GM12878 (cell line): Measurements from ENCODE around the gene NUP85. TPM values are rescaled to one million over a fixed set of nuclear protein-coding genes. Genes with fewer than 3 reads are reported as not detected.
A peak's percentile ranks its signal among the peaks of the same experiment; 100 is the strongest.

Source experiments
- ATAC-seq: fragments of 200-7000 bp; cut with Tn5 transposase; 3 replicates; pipeline ENCODE4 v1.9.1; 2020; ENCODE audit warnings: mild to moderate bottlenecking, moderate library complexity
- BruUV-seq: library from RNA; stranded (reverse); fragments of 400-500 nt; replicated peaks from 2 replicates; lab custom pipeline; 2021; lab: Mats Ljungman, UMichigan
- CTCF ChIA-PET: fragments of 300-600 bp; sonication (Branson Sonifier 250); formaldehyde crosslinking; extraction: SDS; loops from one replicate; lab custom pipeline; 2021; ENCODE audit warnings: inconsistent platforms; lab: Yijun Ruan, JAX
- POLR2A ChIA-PET: fragments of 350-600 bp; formaldehyde crosslinking; extraction: SDS; loops from one replicate; lab custom pipeline; 2021; ENCODE audit warnings: inconsistent platforms; lab: Charles Lee
- RAD21 ChIA-PET: fragments of 300-600 bp; sonication (Branson Sonifier 250); formaldehyde crosslinking; loops from one replicate; lab custom pipeline; 2023; ENCODE audit warnings: antibody characterized with exemption; ENCODE audit not compliant: unreplicated experiment; lab: Charles Lee
- SMC1A ChIA-PET: fragments of 300-600 bp; sonication (Branson Sonifier 250); formaldehyde crosslinking; loops from one replicate; lab custom pipeline; 2023; ENCODE audit not compliant: unreplicated experiment, uncharacterized antibody; lab: Charles Lee
- DNase-seq: peaks from one replicate; pipeline ENCODE4 v3.0.0-alpha.2; 2011; ENCODE audit warnings: low read depth, low spot score
- FAIRE-seq: peaks from 3 replicates; lab custom pipeline; 2011; peaks lifted over from hg19 to GRCh38; lab: Jason Lieb, UNC
- H2AFZ ChIP-seq: 2 replicates; pipeline ENCODE4 v1.6.0; 2011; ENCODE audit warnings: low read depth, low read length, control low read depth; ENCODE audit not compliant: control insufficient read depth
- H3K27ac ChIP-seq: 2 replicates; pipeline ENCODE4 v1.5.1; 2011; ENCODE audit warnings: control low read depth; ENCODE audit not compliant: control insufficient read depth, insufficient read depth
- H3K27me3 ChIP-seq, 2 experiments: replicated peaks in 1 of 2; 2 replicates each; pipeline versions ENCODE4 v1.6.0 to v1.6.1; 2011; ENCODE audit warnings: low read length in 1 of 2; ENCODE audit not compliant: control insufficient read depth in 2 of 2, insufficient read depth in 2 of 2
- H3K36me3 ChIP-seq, 2 experiments: 2 replicates each; pipeline ENCODE4 v1.5.1; 2011; ENCODE audit warnings: low read length in 1 of 2; ENCODE audit not compliant: control insufficient read depth in 2 of 2, insufficient read depth in 2 of 2
- H3K4me1 ChIP-seq: 2 replicates; pipeline ENCODE4 v1.6.1; 2011; ENCODE audit warnings: mild to moderate bottlenecking, low read length, moderate library complexity, mixed read lengths; ENCODE audit not compliant: control insufficient read depth, insufficient read depth
- H3K4me2 ChIP-seq: 2 replicates; pipeline ENCODE4 v1.6.0; 2011; ENCODE audit warnings: control low read depth; ENCODE audit not compliant: control insufficient read depth, insufficient read depth
- H3K4me3 ChIP-seq: fragments of 200-600 bp; sonication (generic); 2 replicates; pipeline ENCODE4 v1.5.1; 2016
- H3K79me2 ChIP-seq: 2 replicates; pipeline ENCODE4 v1.6.0; 2011; ENCODE audit warnings: low read length; ENCODE audit not compliant: control insufficient read depth, insufficient read depth
- H3K9ac ChIP-seq: 2 replicates; pipeline ENCODE4 v1.8.0; 2011; ENCODE audit warnings: low read length, control low read depth, mixed read lengths; ENCODE audit not compliant: control insufficient read depth, insufficient read depth
- H3K9me3 ChIP-seq: replicated peaks from 3 replicates; pipeline ENCODE4 v1.5.1; 2011; ENCODE audit warnings: mild to moderate bottlenecking, low read length; ENCODE audit not compliant: control insufficient read depth, insufficient read depth
- H4K20me1 ChIP-seq: 2 replicates; pipeline ENCODE4 v1.6.0; 2011; ENCODE audit not compliant: control insufficient read depth, insufficient read depth
- BACH1 ChIP-seq: fragments of 450-650 bp; IDR thresholded peaks from 2 replicates; pipeline ENCODE4 v1.6.1; 2017; ENCODE audit warnings: mild to moderate bottlenecking, borderline replicate concordance
- CEBPB ChIP-seq, 2 experiments: fragments of 150-350 bp in 1 of 2; IDR thresholded peaks; 2 replicates each; pipeline ENCODE4 v1.6.1; 2012 to 2014; ENCODE audit warnings: low read depth in 2 of 2, low read length in 2 of 2, borderline replicate concordance in 1 of 2, inconsistent platforms in 1 of 2
- DPF2 ChIP-seq: fragments of 450-650 bp; IDR thresholded peaks from 2 replicates; pipeline ENCODE4 v1.6.1; 2017; ENCODE audit warnings: mild to moderate bottlenecking
- EED ChIP-seq: sonication (generic); IDR thresholded peaks from 2 replicates; pipeline ENCODE4 v1.6.1; 2016; ENCODE audit warnings: antibody characterized with exemption, low read depth
- EP300 ChIP-seq, 2 experiments: fragments of 150-350 bp in 1 of 2; IDR thresholded peaks; 2 replicates each; pipeline ENCODE4 v1.6.1; 2011 to 2012; ENCODE audit warnings: low read depth in 2 of 2, low read length in 2 of 2, borderline replicate concordance in 1 of 2, improper control_type of control experiment in 1 of 2, inconsistent platforms in 1 of 2; ENCODE audit not compliant: control insufficient read depth in 1 of 2
- FOS ChIP-seq: IDR thresholded peaks from 3 replicates; pipeline ENCODE4 v1.6.1; 2011; ENCODE audit warnings: borderline replicate concordance; ENCODE audit not compliant: insufficient read length; ENCODE audit errors: extremely low read depth
- FOXM1 ChIP-seq: IDR thresholded peaks from 2 replicates; pipeline ENCODE4 v1.6.1; 2012; ENCODE audit warnings: low read depth, mild to moderate bottlenecking, inconsistent platforms, low read length, moderate library complexity
- IRF5 ChIP-seq: fragments of 450-650 bp; IDR thresholded peaks from 2 replicates; pipeline ENCODE4 v1.6.1; 2017; ENCODE audit warnings: borderline replicate concordance
- MEF2A ChIP-seq: IDR thresholded peaks from 2 replicates; pipeline ENCODE4 v1.6.1; 2011; ENCODE audit warnings: low read depth, mild to moderate bottlenecking, low read length, moderate library complexity; ENCODE audit not compliant: insufficient read depth
- MLLT1 ChIP-seq: fragments of 450-650 bp; IDR thresholded peaks from 2 replicates; pipeline ENCODE4 v1.6.1; 2016; ENCODE audit warnings: mild to moderate bottlenecking
- MTA2 ChIP-seq: fragments of 450-650 bp; IDR thresholded peaks from 2 replicates; pipeline ENCODE4 v1.6.1; 2016; ENCODE audit warnings: low read depth, mild to moderate bottlenecking, moderate library complexity
- NFIC ChIP-seq: IDR thresholded peaks from 2 replicates; pipeline ENCODE4 v1.6.1; 2012; ENCODE audit warnings: low read depth, mild to moderate bottlenecking, inconsistent platforms, low read length, moderate library complexity
- NFXL1 ChIP-seq: fragments of 450-650 bp; IDR thresholded peaks from 2 replicates; pipeline ENCODE4 v1.6.1; 2017; ENCODE audit warnings: antibody characterized with exemption, mild to moderate bottlenecking, borderline replicate concordance
- NFYA ChIP-seq: IDR thresholded peaks from 2 replicates; pipeline ENCODE4 v1.6.1; 2011; ENCODE audit warnings: low read depth, mild to moderate bottlenecking, low read length, improper control_type of control experiment, borderline replicate concordance
- POLR2A ChIP-seq: IDR thresholded peaks from 2 replicates; pipeline ENCODE4 v1.6.1; 2011; ENCODE audit warnings: low read depth, mild to moderate bottlenecking, low read length
- POLR2AphosphoS5 ChIP-seq: IDR thresholded peaks from 2 replicates; pipeline ENCODE4 v1.6.1; 2011; ENCODE audit warnings: mild to moderate bottlenecking, low read length, inconsistent platforms
- RELA ChIP-seq: fragments of 450-650 bp; IDR thresholded peaks from 2 replicates; pipeline ENCODE4 v1.8.0; 2014; ENCODE audit warnings: borderline replicate concordance; ENCODE audit not compliant: partially characterized antibody
- STAT1 ChIP-seq: fragments of 450-650 bp; conservative IDR thresholded peaks from 2 replicates; pipeline ENCODE4 v1.6.1; 2014; ENCODE audit warnings: antibody characterized with exemption, mild to moderate bottlenecking
- TBL1XR1 ChIP-seq: IDR thresholded peaks from 2 replicates; pipeline ENCODE4 v1.6.1; 2012; ENCODE audit warnings: low read depth, low read length, improper control_type of control experiment
- TCF7 ChIP-seq: IDR thresholded peaks from 2 replicates; pipeline ENCODE4 v1.6.1; 2014; ENCODE audit warnings: antibody characterized with exemption, borderline replicate concordance
- YY1 ChIP-seq: IDR thresholded peaks from 2 replicates; pipeline ENCODE4 v1.6.1; 2011; ENCODE audit warnings: low read depth, mild to moderate bottlenecking, low read length
- ZNF217 ChIP-seq: fragments of 450-650 bp; IDR thresholded peaks from 2 replicates; pipeline ENCODE4 v1.6.1; 2017; ENCODE audit warnings: antibody characterized with exemption, mild to moderate bottlenecking
- WGBS: methylation state at CpG from one replicate; pipeline ENCODE4 v1.1.6; 2016; ENCODE audit warnings: low lambda C conversion rate; ENCODE audit not compliant: insufficient replicate concordance, insufficient coverage; ENCODE audit errors: missing lambda C conversion rate; 5-methylcytosine and 5-hydroxymethylcytosine counted together
- in situ Hi-C: fragments of 300-500 bp; cut with MboI; formaldehyde crosslinking; loops from 9 replicates; pipeline ENCODE4 v1.14.3; 2018; ENCODE audit warnings: mixed read lengths
- intact Hi-C: fragments of 100-400 bp; cut with micrococcal nuclease; formaldehyde crosslinking; loops from one replicate; pipeline ENCODE4 v1.14.2; 2022; ENCODE audit not compliant: unreplicated experiment
- polyA plus RNA-seq, 11 experiments: library from polyadenylated mRNA; depleted of rRNA in 4 of 11; unstranded in 6 of 11; stranded (reverse) in 5 of 11; fragments of >200 nt; fragmentation: Nextera tagmentation in 4 of 11; fragmentation: Illumina TruSeq in 1 of 11; extraction: Ambion mirVana in 4 of 11; extraction: Trizol in 1 of 11; gene quantifications; 1 replicate in 1 of 11; 2 replicates in 10 of 11; pipeline versions ENCODE4 v1.2.1 to v1.2.3, GENCODE V29; 2011 to 2016; ENCODE audit warnings: inconsistent platforms in 2 of 11, missing spikeins in 2 of 11, low read depth in 1 of 11
- total RNA-seq, 4 experiments: library from RNA; depleted of rRNA in 3 of 4; stranded (reverse); fragments of >200 nt in 3 of 4; fragmentation: Illumina TruSeq in 1 of 4; extraction: Trizol in 1 of 4; gene quantifications; 2 replicates each; pipeline versions ENCODE4 v1.2.1 to v1.2.3, GENCODE V29; 2013 to 2021

Gene NUP85
- total and polyA plus RNA-seq, 10 of the 15 experiments (the other 5 are each of a cell fraction or from before 2014, with no cell fraction given), result 54.0 to 135 (median 95.4) TPM

GRCh38 chr17:75238684-75239191 is 33.3 kb downstream of the NUP85 start:
- H3K4me3 ChIP-seq, result no peak overlapping the region
- no TSS peak for BruUV-seq
- ChIA-PET CTCF (interaction anchor here (0.8 to 4.3 kb wide), 12 partner anchors 8 to 277 kb away, joined by 3 to 34 read pairs (median 6); partner anchors contain the start of genes GGA3, MIF4GD and MRPS7), RAD21 (interaction anchor here (1.0 to 1.2 kb wide), 3 partner anchors 30 to 278 kb away, joined by 3 to 5 read pairs (median 3); no protein-coding TSS in a partner anchor), SMC1A (interaction anchor here (1.5 kb wide), 1 partner anchor 125 kb away, joined by 4 read pairs; no protein-coding TSS in a partner anchor), POLR2A (interaction anchor here (1.2 kb wide), 1 partner anchor 32 kb away, joined by 5 read pairs; the partner anchor contains the start of gene MIF4GD)
- H2AFZ ChIP-seq, result no peak overlapping the region
- peaks cover 28% of the 10 kb centered on the region for H3K4me1 ChIP-seq
- WGBS, result 38% methylated on average over 13 of the region's 13 CpGs
- no peak overlapping the region for H3K9ac ChIP-seq
- no peaks in the 10 kb centered on the region; the same call in 1 of the 2 replicates for H4K20me1 ChIP-seq
- peaks cover 62 to 64% of the 10 kb centered on the region in 2 experiments for H3K36me3 ChIP-seq
- H3K27me3 ChIP-seq, result no peaks in the 10 kb centered on the region
- peak; percentile 96 for ATAC-seq
- DNase-seq, result no peak
- peak; percentile 62 for FAIRE-seq
- H3K4me2 ChIP-seq, result no peak overlapping the region
- H3K27ac ChIP-seq, result no peak overlapping the region
- in situ Hi-C loops (no loop called here), intact Hi-C loops (no loop called here)
- no peaks in the 10 kb centered on the region for H3K9me3 ChIP-seq
- no peaks in the 10 kb centered on the region for H3K79me2 ChIP-seq
- no peak for TF ChIP-seq TCF7
- TF ChIP-seq POLR2A, result peak; percentile 71
- no peak for TF ChIP-seq NFXL1
- no peak for TF ChIP-seq NFYA
- TF ChIP-seq MTA2, result no peak
- no peak for TF ChIP-seq IRF5
- no peak for TF ChIP-seq CEBPB (IDR thresholded peaks at IDR 0.05; ENCODE audit: borderline replicate concordance in 1 of 2, low read depth in 2 of 2, low read length in 2 of 2)
- TF ChIP-seq FOS, result no peak
- no peak for TF ChIP-seq MLLT1
- no peak for TF ChIP-seq ZNF217
- no peak for TF ChIP-seq NFIC
- TF ChIP-seq YY1, result peak; percentile 70; the same call in 1 of the 2 replicates
- TF ChIP-seq EP300 (IDR thresholded peaks at IDR 0.05; ENCODE audit: borderline replicate concordance in 1 of 2, control insufficient read depth in 1 of 2, low read depth in 2 of 2, low read length in 2 of 2), result no peak
- no peak for TF ChIP-seq BACH1
- TF ChIP-seq TBL1XR1, result no peak
- no peak for TF ChIP-seq RELA
- TF ChIP-seq STAT1, result no peak
- TF ChIP-seq EED, result no peak
- peak; percentile 31; the same call in 1 of the 2 replicates for TF ChIP-seq POLR2AphosphoS5
- no peak for TF ChIP-seq DPF2
- no peak for TF ChIP-seq MEF2A
- no peak for TF ChIP-seq FOXM1
